Natural killer cell (primary cell): Measurements from ENCODE around the gene IL15. TPM values are rescaled to one million over a fixed set of nuclear protein-coding genes. Genes with fewer than 3 reads are reported as not detected.

Experiments used
- ATAC-seq, 3 donors: fragments of 150-1000 bp in 2 of 3; fragments of 200-7000 bp in 1 of 3; cut with Tn5 transposase; 1 replicate in 1 of 3; 2 replicates in 2 of 3; pipeline ENCODE4 v1.10.0; 2021; ENCODE audit warnings: mild to moderate bottlenecking in 2 of 3, moderate library complexity in 2 of 3
- DNase-seq, 2 donors: peaks; one replicate each; pipeline versions ENCODE4 v3.0.0 to v3.0.0-alpha.2; 2013 to 2021; ENCODE audit warnings: mixed read lengths in 1 of 2
- H3K27ac ChIP-seq: one replicate; pipeline ENCODE4 v1.5.1; 2013; ENCODE audit warnings: mild to moderate bottlenecking, low read length
- H3K27me3 ChIP-seq: one replicate; pipeline ENCODE4 v1.6.1; 2013; ENCODE audit warnings: low read length; ENCODE audit not compliant: control insufficient read depth, insufficient read depth
- H3K36me3 ChIP-seq: one replicate; pipeline ENCODE4 v1.6.1; 2013; ENCODE audit warnings: low read length; ENCODE audit not compliant: control insufficient read depth, insufficient read depth
- H3K4me1 ChIP-seq: one replicate; pipeline ENCODE4 v1.6.1; 2013; ENCODE audit warnings: low read length; ENCODE audit not compliant: control insufficient read depth, insufficient read depth
- H3K4me3 ChIP-seq: one replicate; pipeline ENCODE4 v1.5.1; 2013; ENCODE audit warnings: low read length
- H3K9me3 ChIP-seq: one replicate; pipeline ENCODE4 v1.6.1; 2013; ENCODE audit warnings: low read length; ENCODE audit not compliant: control insufficient read depth, insufficient read depth
- H3K27ac Mint-ChIP-seq, 2 donors: one replicate each; pipeline ENCODE4 v1.8.0; 2022; ENCODE audit warnings: mild to moderate bottlenecking in 2 of 2, mixed read lengths in 2 of 2, moderate library complexity in 1 of 2
- H3K27me3 Mint-ChIP-seq, 2 donors: one replicate each; pipeline ENCODE4 v1.8.0; 2022; ENCODE audit warnings: low read depth in 2 of 2, mixed read lengths in 2 of 2
- H3K36me3 Mint-ChIP-seq: one replicate; pipeline ENCODE4 v1.8.0; 2022; ENCODE audit warnings: mixed read lengths
- H3K4me1 Mint-ChIP-seq, 2 donors: one replicate each; pipeline ENCODE4 v1.8.0; 2022; ENCODE audit warnings: mixed read lengths in 2 of 2
- H3K4me3 Mint-ChIP-seq: one replicate; pipeline ENCODE4 v1.8.0; 2022; ENCODE audit warnings: mild to moderate bottlenecking, moderate library complexity, mixed read lengths
- H3K9me3 Mint-ChIP-seq, 2 donors: one replicate each; pipeline ENCODE4 v1.8.0; 2022; ENCODE audit warnings: mixed read lengths in 2 of 2
- CTCF ChIP-seq: fragments of 200-600 bp; IDR thresholded peaks from one replicate; pipeline ENCODE4 v1.8.0; 2022; ENCODE audit warnings: antibody characterized with exemption
- WGBS: methylation state at CpG from one replicate; pipeline ENCODE4 v1.1.7; 2013; ENCODE audit warnings: missing lambda C conversion rate; ENCODE audit not compliant: insufficient coverage; 5-methylcytosine and 5-hydroxymethylcytosine counted together
- intact Hi-C: fragments of 100-400 bp; cut with micrococcal nuclease; formaldehyde crosslinking; loops from one replicate; pipeline ENCODE4 v1.14.2; 2022
- total RNA-seq, 4 donors: library from RNA; stranded (reverse); fragments of 120-200 nt in 1 of 4; gene quantifications; one replicate each; pipeline versions ENCODE4 v1.2.3 to v1.2.4, GENCODE V29; 2013 to 2022

IL15 gene
- total RNA-seq, 3 donors from 2014 or later (not counting 1 experiment from before 2014, with no cell fraction given): 6.0 to 8.1 (median 7.8) TPM

GRCh38 chr4:141711211-141711610, 74.8 kb downstream of the IL15 start:
- Mint-ChIP-seq H3K27ac (no peak overlapping the region), H3K9me3 (peaks cover 0 to 2% of the 10 kb centered on the region in 2 donors), H3K4me1 (peaks cover 33 to 38% of the 10 kb centered on the region in 2 donors), H3K36me3 (peaks cover 6% of the 10 kb centered on the region), H3K4me3 (no peak overlapping the region), H3K27me3 (no peaks in the 10 kb centered on the region)
- no peak for TF ChIP-seq CTCF
- ATAC-seq: no peak
- intact Hi-C loops: loop anchor here (1.0 kb wide), 1 partner anchor 404 kb away; no protein-coding TSS in a partner anchor
- H3K36me3 ChIP-seq: no peaks in the 10 kb centered on the region
- H3K4me3 ChIP-seq: no peak overlapping the region
- peak in 1 of 2 donors; percentile 8 for DNase-seq
- peaks cover 9% of the 10 kb centered on the region for H3K4me1 ChIP-seq
- no peak overlapping the region for H3K27ac ChIP-seq
- peaks cover 5% of the 10 kb centered on the region for H3K9me3 ChIP-seq
- WGBS: 82% methylated on average over 1 of the region's 1 CpG
- H3K27me3 ChIP-seq: no peaks in the 10 kb centered on the region

- intact Hi-C loops: no loop called here
- Mint-ChIP-seq H3K27me3 (no peaks in the 10 kb centered on the region), H3K4me1 (peaks cover 14 to 18% of the 10 kb centered on the region in 2 donors), H3K4me3 (no peak overlapping the region), H3K27ac (no peak overlapping the region), H3K9me3 (peaks cover 0 to 4% of the 10 kb centered on the region in 2 donors), H3K36me3 (peaks cover 6% of the 10 kb centered on the region)
- H3K9me3 ChIP-seq: no peaks in the 10 kb centered on the region
- no peak overlapping the region for H3K27ac ChIP-seq
- H3K36me3 ChIP-seq: no peaks in the 10 kb centered on the region
- no peaks in the 10 kb centered on the region for H3K27me3 ChIP-seq
- DNase-seq (no peak), ATAC-seq (no peak)
- peaks cover 1% of the 10 kb centered on the region for H3K4me1 ChIP-seq
- no peak for TF ChIP-seq CTCF
- 77% methylated on average over 2 of the region's 4 CpGs for WGBS
- H3K4me3 ChIP-seq: no peak overlapping the region
Measured at GRCh38 chr4:141713185-141713584, 76.8 kb downstream of the IL15 start.

- ATAC-seq: no peak
- TF ChIP-seq CTCF: no peak
- Histone ChIP-seq H3K27me3 (no peaks in the 10 kb centered on the region), H3K4me3 (no peak overlapping the region), H3K4me1 (no peaks in the 10 kb centered on the region), H3K9me3 (no peaks in the 10 kb centered on the region), H3K27ac (no peak overlapping the region), H3K36me3 (no peaks in the 10 kb centered on the region)
- Mint-ChIP-seq H3K27me3 (no peaks in the 10 kb centered on the region), H3K4me3 (no peak overlapping the region), H3K4me1 (peaks cover 9 to 12% of the 10 kb centered on the region in 2 donors), H3K9me3 (peaks cover 0 to 4% of the 10 kb centered on the region in 2 donors), H3K36me3 (peaks cover 6% of the 10 kb centered on the region), H3K27ac (no peak overlapping the region)
- intact Hi-C loops: no loop called here
- DNase-seq: no peak
- 91% methylated on average over 3 of the region's 3 CpGs for WGBS
Measured at GRCh38 chr4:141713771-141714445, 77.5 kb downstream of the IL15 start.

GRCh38 chr4:141719585-141719984, 83.2 kb downstream of the IL15 start:
- ATAC-seq (peak in 1 of 3 donors; percentile 50), DNase-seq (no peak)
- H3K27ac ChIP-seq: no peak overlapping the region
- H3K27ac Mint-ChIP-seq: no peak overlapping the region
- WGBS: 33% methylated on average over 1 of the region's 1 CpG
- peaks cover 2% of the 10 kb centered on the region for H3K4me1 ChIP-seq
- H3K9me3 ChIP-seq: no peaks in the 10 kb centered on the region
- H3K27me3 ChIP-seq: no peaks in the 10 kb centered on the region
- H3K4me1 Mint-ChIP-seq: peaks cover 17 to 28% of the 10 kb centered on the region in 2 donors
- H3K4me3 ChIP-seq: no peak overlapping the region
- TF ChIP-seq CTCF: no peak
- H3K9me3 Mint-ChIP-seq: peaks cover 0 to 4% of the 10 kb centered on the region in 2 donors
- H3K36me3 ChIP-seq: peaks cover 3% of the 10 kb centered on the region
- H3K36me3 Mint-ChIP-seq: peaks cover 4% of the 10 kb centered on the region
- intact Hi-C loops: no loop called here
- no peak overlapping the region for H3K4me3 Mint-ChIP-seq
- H3K27me3 Mint-ChIP-seq: no peaks in the 10 kb centered on the region
